Measurements from ENCODE around the gene MCUR1. TPM values are rescaled to one million over a fixed set of nuclear protein-coding genes. Genes with fewer than 3 reads are reported as not detected.
"Not testable (repeated sequence)": the region's sequence is repeated elsewhere in the genome, so short reads cannot be mapped to it uniquely, and the experiment has no call there.

MCUR1 gene, protein sequence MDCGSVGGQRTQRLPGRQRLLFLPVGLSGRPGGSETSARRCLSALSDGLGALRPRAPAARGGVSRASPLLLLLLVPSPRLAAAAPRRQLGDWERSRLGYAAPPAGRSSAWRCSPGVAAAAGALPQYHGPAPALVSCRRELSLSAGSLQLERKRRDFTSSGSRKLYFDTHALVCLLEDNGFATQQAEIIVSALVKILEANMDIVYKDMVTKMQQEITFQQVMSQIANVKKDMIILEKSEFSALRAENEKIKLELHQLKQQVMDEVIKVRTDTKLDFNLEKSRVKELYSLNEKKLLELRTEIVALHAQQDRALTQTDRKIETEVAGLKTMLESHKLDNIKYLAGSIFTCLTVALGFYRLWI
- 34.6 TPM for total RNA-seq

DNA sequence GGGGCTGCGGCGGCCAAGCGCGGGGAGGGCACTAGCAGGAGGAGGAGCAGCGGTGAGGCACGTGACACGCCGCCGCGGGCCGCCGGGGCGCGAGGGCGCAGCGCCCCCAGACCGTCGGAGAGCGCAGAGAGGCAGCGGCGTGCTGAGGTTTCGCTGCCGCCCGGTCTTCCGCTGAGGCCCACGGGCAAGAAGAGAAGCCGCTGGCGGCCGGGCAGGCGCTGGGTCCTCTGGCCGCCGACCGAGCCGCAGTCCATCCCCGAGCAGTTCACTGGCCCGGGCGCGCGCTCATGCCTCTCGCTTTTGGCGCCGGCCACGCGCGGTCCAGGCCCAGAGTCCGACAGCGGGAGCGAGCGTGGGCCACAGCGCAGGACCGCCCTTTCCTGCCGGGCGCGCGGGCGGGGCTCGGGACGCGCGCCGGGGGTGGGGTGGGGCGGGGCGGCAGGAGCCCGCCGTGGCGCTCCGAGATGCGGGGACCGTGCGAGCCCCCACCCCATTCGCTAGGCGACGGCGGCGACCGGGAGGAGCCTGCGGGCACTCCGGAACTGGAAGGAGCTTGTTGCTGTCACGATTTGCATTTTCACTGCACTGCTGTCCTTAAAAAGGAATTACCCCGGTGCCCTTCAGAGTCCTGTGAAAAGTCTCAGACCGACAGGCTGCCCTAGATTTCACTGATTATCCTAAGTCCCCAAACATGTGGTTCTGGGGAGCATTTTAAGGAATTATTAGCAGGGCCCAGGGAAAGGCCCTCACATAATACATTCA, at the start of gene MCUR1:
Gene MCUR1, minus strand, starts transcription at position 382 of the 762 bp plus-strand sequence. Its CDS starts 128 bp downstream, at position 254.
- DNase-seq: peak; percentile 83

DNA sequence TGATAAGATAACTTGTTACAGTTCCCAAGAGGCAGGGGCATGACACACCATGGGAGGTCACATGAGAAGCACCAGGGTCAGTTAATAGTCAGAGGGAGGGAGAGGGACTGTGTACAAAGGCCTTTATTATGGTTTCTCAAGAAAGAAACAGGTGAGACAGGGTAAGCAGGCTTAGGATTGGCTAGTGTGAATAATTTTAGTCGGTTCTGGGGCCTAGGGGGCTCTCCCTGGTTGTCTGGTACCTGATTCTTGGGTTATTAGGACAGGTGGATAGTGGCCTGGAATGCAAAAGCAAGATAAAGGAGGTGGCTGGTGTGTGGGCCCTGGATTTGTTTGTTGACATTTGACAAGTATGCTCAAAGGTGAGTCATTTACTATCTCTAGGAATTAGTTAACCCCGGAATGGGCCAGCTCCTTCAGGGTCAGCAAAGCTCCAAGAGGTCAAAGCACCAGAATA, 49.4 kb upstream of the MCUR1 start:
- DNase-seq: no peak

DNA sequence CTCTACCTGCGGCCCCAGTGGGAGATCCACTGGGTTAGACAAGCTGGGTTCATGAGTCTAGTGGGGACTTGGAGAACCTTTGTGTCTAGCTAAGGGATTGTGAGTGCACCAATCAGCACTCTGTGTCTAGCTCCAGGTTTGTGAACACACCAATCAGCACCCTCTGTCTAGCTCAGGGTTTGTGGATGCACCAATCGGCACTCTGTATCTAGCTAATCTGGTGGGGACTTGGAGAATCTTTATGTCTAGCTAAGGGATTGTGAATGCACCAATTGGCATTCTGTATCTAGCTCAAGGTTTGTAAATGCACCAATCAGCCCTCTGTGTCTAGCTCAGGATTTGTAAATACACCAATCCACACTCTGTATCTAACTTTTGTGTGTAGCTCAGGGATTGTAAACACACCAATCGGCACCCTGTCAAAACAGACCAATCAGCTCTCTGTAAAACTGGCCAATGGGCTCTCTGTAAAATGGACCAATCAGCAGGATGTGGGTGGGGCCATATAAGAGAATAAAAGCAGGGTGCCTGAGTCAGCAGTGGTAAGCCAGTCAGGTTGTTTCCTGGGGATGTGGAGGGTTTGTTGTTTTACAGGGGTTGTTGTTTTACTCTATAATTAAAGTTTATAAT, 46.3 kb upstream of the MCUR1 start:
- DNase-seq: not testable (repeated sequence)

DNA sequence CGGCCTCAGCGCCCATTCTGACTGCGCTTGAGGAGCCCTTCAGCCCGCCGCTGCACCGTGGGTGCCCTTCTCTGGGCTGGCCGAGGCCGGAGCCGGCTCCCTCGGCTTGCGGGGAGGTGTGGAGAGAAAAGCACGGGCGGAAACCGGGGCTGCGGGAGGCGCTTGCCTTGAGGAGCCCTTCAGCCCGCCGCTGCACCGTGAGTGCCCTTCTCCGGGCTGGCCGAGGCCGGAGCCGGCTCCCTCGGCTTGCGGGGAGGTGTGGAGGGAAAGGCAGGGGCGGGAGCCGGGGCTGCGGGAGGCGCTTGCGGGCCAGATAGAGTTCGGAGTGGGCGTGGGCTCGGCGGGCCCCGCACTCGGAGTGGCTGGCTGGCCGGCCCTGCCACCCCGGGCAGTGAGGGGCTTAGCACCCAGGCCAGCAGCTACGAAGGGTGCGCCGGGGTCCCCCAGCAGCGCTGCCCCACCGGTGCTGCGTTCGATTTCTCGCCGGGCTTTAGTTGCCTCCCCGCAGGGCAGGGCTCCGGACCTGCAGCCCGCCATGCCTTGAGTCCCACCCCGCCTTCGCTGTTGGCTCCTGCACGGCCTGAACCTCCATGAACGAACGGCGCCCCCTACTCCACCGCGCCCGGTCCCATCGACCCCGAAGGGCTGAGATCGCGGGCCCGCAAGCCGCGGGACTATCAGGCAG, 45.7 kb upstream of the MCUR1 start:
- DNase-seq: no peak

DNA sequence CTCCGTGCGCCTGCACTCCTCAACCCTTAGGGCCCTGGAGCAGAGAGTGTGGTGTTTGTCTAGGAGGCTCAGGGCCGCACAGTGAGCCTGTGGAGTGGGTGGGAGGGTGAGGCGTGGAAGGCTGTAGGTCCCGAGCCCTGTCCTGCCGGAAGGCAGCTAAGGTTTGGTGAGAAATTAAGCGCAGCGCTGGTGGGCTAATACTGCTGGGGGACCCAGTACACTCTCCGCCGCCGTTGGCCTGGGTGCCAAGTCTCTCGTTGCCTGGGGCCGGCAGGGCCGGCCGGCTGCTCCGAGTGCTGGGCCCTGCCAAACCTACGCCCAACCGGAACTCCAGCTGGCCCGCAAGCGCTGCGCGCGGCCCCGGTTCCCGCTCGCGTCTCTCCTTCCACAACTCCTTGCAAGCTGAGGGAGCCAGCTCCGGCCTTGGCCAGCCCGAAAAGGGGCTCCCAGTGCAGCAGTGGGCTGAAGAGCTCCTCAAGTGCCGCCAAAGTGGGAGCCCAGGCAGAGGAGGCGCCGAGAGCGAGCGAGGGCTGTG, 40.4 kb upstream of the MCUR1 start:
- no peak for DNase-seq

DNA sequence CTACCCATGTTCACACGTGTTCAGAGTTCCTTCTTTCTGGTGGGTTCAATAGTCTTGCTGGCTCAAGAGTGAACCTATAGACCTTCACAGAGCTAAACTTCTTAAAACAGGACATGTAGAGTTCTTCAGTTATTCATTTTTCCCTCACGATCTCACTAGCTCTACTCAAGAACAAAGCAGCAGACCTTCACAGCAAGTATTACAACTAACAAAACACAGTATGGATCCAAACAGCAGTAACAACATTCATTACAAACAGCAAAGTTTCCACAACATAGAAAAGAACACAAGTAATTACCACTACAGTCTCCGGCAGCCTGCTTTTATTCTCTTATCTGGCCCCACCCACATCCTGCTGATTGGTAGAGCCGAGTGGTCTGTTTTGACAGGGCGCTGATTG, 39.5 kb upstream of the MCUR1 start:
- DNase-seq: no peak

DNA sequence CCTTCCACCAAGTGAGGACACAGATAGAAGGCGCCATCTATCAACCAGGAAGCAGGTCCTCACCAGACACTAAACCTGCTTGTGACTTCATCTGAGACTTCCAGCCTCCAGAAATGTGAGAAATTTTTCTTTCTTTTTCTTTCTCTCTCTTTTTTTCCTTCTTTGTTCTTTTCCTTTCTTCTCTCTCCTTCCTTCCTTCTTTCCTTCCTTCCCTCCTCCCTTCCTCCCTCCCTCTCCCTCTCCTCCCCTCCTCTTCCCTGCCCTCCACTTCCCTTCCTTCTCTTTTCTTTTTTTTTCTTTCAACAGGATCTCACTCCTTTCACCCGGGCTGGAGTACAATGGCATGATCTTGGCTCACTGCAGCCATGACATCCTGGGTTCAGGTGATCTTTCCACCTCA, 37.4 kb upstream of the MCUR1 start:
- DNase-seq: no peak

DNA sequence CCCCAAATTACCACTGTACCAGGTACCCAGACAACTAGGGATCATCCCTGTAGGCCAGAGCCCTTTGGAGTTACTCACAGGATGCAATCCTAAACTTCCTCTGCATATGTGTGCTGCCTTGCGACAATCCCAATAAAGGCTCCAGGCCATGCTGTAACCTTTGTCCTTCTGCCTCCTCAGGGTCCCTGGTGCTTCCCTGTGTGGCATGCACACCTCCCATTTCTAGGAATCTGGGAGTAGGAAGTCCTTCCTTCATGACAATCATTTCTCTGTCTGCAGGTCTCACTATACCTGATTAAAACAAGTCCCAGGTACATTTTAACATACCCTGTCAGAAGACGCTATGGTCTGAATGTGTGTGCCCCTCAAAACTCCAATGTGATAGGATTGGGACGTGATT, 37.0 kb upstream of the MCUR1 start:
- DNase-seq: no peak

DNA sequence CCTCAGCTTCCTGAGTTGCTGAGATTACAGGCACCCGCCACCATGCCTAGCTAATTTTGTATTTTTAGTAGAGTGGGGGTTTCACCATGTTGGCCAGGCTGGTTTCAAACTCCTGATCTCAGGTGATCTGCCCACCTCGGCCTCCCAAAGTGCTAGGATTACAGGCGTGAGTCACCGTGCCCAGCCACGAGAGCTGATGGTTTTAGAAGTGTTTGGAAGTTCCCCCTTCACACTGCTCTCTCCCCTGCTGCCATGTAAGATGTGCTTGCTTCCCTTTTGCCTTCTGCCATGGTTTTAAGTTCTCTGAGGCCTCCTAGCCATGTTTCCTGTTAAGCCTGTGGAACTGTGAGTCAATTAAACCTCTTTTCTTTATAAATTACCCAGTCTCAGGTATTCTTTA, 36.3 kb upstream of the MCUR1 start:
- not testable (repeated sequence) for DNase-seq

DNA sequence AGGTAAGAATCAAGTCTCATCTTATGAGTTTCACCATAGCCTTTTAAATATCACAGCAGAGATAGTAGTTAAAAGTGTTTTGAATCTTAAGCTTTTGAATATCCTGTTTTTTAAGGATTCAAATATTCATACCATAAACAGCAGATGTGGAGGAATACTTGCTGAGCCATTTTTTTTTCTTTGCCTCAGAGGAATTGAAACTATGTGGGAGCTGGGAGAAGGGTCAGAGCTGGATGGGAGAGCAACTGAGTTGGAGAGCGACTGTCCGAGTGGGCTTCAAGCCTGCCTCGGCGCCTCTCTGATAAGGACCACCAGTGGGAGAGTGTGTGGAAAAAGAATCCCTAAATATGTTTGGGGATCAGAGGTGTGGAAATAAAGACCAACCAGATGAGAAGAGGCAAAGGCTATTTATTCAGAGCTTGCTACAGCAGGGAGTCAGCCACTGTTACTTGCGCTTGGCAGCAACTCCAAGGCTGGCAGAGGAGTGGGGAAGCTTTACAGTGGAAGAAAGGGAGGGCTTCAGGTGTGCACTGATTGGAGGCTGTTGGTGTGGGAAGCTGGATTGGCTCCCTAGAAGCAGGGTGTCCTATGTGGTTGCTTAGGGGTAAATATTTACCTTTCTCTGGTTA, 34.3 kb upstream of the MCUR1 start:
- DNase-seq: no peak

DNA sequence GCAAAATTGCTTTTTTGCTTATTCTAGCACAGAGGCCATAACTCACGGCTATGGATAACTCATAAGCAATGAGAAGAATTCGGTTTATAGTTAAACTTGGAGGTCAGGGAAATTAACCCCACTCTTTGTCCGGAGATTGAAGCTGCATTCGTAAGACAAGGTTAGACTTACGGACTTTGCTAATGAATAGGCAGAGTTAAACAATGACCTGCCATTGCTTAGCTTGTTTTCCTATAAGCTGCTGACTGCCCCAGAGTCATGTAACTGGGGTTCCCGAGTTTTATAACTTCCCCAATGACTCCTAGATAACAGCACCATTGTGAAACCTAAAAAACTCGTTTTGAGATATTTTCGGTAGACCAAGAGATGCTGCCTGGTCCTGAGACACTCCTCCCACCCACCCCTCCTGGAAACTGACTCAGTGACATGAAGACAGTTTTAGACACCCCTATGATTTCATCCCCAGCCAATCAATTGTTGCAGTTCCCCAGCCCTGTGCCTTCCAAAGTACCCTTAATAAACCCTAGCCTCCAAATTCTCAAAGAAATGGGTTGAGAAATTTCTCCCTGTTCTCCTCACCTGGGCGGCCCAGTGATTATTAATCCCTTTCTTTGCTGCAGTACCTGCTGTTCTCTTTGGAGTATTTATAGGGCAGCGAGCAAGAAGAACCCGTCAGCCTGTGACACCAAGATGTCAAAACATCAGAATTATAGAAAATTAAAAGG, 33.1 kb upstream of the MCUR1 start:
- no peak for DNase-seq

DNA sequence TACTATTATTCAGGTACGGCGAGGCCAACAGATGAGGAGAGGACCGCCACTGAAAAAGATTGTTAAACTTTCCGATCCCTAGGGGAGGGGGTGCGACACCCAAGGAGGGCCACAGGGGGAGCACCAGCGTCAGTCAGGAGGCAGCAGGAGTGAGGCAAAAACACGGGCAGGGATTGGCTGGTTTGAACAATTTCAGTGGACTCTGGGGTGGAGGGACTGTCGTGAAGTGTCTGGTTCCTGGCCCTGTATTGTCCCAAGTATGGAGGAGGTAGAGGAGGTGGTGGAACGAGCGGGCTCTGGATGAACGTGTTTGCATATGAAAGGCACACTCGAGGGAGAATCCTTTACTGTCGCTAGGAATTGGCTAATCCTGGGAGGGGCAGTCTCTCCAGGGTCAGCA, 32.5 kb upstream of the MCUR1 start:
- DNase-seq: no peak

DNA sequence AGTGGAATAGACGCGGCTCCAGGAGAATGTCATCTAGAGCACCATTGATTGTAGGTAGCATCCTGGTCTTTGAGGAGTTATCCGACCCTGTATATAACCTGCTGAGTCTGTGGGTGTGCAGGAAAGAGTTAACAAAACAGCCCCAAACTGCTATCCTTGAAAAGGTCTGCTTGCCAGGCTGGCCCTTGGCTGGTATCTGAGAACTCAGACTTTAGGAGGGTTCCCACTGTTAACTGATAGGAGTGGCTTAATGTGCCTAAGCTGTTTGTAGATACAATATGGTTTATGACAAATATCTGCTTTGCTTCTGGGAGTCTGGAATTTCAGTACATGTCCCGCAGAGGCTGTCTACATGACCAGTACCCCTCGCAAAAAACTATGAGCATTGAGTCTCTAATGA, 27.6 kb upstream of the MCUR1 start:
- no peak for DNase-seq

DNA sequence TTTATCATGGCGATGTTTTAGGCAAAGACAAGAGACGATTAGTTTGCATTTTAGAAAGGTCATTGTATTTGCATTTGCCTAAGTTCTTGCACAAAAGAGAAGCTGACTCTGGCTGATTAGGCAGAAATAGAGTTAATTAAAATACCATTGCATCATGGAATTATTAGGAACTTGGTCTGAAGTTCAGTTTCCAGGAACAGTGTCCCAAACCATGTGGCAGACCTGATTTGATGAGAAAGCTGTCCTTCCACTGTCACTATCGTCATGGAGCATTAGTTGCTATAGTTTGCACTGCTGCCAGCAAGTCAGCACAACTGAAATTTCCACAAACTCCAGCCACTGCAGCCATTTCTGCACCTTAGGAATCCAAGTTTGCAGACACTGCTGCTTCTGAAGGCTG, 24.3 kb upstream of the MCUR1 start:
- DNase-seq: no peak

DNA sequence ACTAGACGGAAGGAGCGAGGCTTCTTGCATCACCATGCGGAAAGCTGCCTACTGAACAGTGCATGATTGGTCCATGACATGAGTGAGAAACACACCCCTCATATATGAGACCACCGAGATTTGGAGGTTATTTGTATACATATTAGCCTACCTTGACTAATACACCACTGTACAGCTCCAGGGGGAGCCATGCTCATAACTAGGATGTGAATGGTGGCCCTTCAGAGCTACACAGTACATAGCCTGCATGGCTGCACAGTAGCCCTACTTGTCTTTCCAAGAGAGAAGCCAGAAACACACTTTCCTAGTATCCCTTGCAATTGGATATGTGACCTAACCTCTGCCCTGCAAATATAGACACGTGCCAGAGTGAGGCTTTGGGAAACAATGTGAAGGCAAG, 21.8 kb upstream of the MCUR1 start:
- no peak for DNase-seq

DNA sequence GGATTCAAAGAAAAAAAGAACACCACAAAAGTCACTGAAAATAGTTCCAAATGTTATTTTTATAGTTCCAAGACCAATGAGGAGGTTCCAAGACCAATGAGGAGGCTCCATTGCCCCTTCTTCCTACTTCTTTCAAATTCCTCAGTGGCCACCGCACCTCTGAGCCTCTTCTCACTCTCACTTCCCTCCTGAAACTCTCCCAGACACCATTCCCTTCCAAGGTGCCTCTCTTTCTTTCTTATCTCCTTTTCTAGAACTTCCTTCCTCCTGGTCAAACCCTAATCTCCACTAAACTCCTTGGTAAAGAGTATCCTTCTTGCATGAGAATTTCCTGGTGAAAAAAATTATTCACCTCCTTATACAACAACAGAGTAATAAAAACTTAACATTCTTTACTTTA, 20.4 kb upstream of the MCUR1 start:
- no peak for DNase-seq

DNA sequence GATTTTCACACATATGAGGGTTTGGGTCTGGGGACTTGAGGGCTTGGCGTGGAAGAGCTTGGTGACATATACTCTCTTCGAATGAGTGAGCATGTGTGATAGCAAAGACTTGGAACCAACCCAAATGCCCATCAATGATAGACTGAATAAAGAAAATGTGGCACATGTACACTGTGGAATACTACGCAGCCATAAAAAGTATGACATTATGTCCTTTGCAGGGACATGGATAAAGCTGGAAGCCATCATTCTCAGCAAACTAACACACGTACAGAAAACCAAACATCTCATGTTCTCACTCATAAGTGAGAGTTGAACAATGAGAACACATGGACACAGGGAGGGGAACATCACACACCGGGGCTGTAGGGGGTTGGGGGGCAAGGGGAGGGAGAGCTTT, 19.7 kb upstream of the MCUR1 start:
- not testable (repeated sequence) for DNase-seq

DNA sequence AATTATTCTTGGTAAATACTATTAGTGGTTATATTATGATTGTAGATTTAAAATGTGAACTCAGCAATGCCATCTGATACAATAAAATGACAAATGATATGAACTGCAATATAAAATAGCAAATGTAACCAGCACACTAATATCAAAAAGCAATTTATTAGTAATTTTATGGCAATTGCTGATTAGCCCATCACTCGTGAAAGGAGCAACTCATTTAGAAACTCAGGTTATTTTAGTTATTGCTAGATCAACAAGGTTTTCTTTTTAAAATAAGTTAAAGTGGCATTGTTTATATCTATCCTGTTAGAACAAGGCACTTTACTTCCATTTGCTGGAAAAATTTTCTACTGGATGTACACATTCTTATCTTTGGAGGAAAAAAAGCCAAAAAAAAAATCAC, 18.4 kb upstream of the MCUR1 start:
- no peak for DNase-seq

DNA sequence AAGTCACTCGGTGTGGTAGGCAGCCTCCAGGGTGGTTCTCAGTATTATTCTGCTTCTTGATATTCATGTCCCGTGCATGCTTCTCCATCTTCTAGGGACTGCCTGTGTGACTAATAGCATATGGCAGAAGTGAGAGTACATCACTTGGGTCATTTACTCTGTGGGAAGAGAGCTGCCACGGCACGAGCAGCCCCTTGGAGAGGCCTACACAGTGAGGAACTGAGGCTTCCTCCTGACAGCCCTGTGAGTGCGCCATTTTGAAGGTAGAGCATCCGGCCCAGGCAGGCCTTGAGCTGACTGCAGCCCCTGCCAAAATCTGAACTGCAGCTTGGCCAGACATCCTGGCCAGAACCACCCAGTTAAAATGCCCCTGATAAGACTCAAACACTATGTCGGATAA, 17.3 kb upstream of the MCUR1 start:
- DNase-seq: no peak

DNA sequence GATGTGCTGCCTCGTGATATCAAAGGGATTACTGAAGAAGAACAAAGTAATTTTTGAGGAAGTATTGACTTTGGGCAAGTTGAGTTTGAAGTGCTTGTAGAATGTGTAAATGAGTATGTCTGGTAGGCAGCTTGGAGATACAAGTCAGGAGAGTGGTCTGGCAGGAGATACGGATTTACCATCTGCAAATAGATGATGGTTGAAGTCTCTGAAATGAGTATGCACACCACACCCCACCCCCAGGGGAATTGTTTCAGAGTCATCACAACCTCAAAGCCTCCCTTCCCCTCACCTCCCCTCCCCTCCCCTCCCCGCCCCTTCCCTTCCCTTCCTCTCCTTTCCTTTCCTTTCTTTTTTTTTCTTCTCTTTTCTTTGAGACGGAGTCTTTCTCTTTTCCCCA, 16.4 kb upstream of the MCUR1 start:
- no peak for DNase-seq

DNA sequence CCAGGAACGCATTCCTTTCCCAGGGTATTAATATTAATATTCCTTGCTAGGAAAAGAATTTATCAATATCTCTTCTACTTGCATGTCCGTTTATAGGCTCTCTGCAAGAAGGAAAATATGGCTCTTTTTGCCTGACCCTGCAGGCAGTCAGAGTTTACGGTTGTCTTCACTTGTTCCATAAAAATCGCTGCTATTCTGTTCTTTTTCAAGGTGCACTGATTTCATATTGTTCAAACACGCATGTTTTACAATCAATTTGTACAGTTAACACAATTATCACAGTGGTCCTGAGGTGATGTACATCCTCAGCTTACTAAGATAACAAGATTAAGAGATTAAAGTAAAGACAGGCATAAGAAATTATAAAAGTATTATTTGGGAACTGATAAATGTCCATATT, 15.1 kb upstream of the MCUR1 start:
- not testable (repeated sequence) for DNase-seq

Data from occipital lobe (tissue), 2 donors.